ENCODE results near the gene KRTAP9-9.

DNA sequence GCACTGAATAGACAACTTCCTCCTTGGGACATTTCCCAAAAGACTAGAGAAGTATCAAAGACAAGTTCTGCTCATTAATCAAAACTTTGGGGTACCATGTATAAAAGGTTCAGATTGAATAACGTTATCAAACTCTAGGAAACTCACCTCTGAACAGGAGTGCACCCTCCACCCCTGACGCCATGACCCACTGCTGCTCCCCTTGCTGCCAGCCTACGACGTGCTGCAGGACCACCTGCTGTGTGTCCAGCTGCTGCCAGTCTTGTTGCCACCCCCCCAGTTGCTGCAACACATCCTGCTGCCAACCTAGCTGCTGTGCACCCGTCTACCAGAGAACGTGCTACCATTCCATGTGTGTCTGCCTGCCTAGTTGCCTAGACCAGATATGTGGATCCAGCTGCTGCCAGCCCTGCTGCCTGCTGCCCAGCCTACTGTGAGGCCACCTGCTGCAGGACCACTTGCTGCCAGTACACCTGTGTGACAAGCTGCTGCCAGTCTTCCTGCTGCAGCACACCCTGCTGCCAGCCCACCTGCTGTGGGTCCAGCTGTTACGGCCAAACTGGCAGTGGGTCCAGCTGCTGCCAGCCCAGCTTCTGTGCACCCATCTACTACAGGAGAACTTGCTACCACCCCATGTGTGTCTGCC, 42.5 kb upstream of the KRTAP9-9 start:
- TF ChIP-seq POLR2A (IDR thresholded peaks at IDR 0.05; ENCODE audit: low read length) (no peak), GATA1 (IDR thresholded peaks at IDR 0.05; ENCODE audit: low read depth, low read length) (no peak)

All from erythroblast (primary cell).